Transverse colon (tissue), 3 donors: Measurements from ENCODE around the gene TMTC1.

Experiments used
- CTCF ChIP-seq, 5 experiments: fragments of 200-600 bp in 3 of 5; fragments of 450-650 bp in 2 of 5; sonication (generic) in 3 of 5; IDR thresholded peaks; 1 replicate in 2 of 5; 2 replicates in 3 of 5; pipeline ENCODE4 v1.5.1; 2016 to 2017; ENCODE audit warnings: antibody characterized with exemption in 5 of 5, inconsistent platforms in 3 of 5, mild to moderate bottlenecking in 2 of 5, moderate library complexity in 1 of 5
- EP300 ChIP-seq: sonication (generic); formaldehyde crosslinking; IDR thresholded peaks from one replicate; pipeline ENCODE4 v1.6.1; 2017; ENCODE audit warnings: antibody characterized with exemption, low read depth

- TF ChIP-seq EP300 (no peak), CTCF (IDR thresholded peaks at IDR 0.05) (no peak)
Measured at GRCh38 chr12:29578070-29578469, 205.7 kb downstream of the TMTC1 start.
